HS-5 (cell line): Measurements from ENCODE around the gene TBC1D16.
"Not testable (repeated sequence)": the region's sequence is repeated elsewhere in the genome, so short reads cannot be mapped to it uniquely, and the experiment has no call there.

Experiments used
- DNase-seq: peaks from one replicate; pipeline ENCODE4 v3.0.0-alpha.2; 2012; ENCODE audit warnings: low read depth

Gene TBC1D16

GRCh38 chr17:79974566-79975497, 60.8 kb downstream of the TBC1D16 start:
- DNase-seq = no peak

DNA sequence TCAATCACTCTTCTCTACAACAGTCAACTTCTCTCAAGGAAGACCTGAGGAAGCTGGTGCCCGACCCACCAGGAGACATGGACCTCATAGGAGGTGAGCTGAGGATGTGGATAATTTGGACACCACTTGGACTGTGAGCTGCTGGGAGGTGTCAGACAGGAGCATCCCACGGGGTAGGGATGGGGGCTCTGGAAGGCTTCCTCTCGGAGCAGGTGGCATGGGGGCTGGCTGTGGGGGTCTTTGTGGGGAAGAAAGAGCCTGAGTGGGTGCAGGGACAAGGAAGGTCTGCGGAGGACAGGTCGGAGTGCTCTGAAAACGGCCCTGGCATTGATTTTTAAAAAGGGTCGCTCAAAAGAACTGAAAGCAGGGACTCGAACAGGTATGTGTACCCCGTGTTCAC, 64.0 kb downstream of the TBC1D16 start:
- no peak for DNase-seq

GRCh38 chr17:79970576-79971068, 65.0 kb downstream of the TBC1D16 start:
- DNase-seq = no peak

DNA sequence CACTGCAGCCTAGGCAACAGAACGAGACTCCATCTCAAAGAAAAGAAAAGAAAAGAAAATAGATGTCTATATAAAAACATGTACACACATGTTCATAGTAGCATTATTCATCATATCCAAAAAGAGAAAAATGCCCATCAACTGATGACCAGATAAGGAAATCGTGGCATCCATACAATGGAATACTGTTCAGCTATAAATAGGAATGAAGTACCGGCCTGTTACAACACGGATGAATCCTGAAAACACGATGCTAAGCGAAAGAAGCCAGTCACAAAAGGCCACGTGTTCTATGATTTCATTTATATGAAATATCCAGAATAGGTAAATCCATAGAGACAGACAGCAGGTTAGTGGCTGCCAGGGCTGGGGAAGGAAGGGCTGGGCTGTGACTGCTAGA, 65.8 kb downstream of the TBC1D16 start:
- no peak for DNase-seq

DNA sequence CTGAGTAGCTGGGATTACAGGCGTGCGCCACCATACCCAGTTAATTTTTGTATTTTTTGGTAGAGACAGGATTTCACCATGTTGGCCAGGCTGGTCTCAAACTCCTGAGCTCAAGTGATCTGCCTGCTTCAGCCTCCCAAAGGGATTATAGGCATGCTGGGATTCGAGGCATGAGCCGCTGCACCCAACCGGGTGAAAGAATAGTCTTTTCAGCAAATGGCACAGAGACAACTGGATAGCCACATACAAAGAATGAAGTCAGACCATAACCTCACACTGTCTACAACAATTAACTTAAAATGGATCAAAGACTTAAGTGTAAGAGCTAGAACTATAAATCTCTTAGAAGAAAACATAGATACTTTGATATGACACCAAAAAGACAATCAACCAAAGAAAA, 67.6 kb downstream of the TBC1D16 start:
- no peak for DNase-seq

DNA sequence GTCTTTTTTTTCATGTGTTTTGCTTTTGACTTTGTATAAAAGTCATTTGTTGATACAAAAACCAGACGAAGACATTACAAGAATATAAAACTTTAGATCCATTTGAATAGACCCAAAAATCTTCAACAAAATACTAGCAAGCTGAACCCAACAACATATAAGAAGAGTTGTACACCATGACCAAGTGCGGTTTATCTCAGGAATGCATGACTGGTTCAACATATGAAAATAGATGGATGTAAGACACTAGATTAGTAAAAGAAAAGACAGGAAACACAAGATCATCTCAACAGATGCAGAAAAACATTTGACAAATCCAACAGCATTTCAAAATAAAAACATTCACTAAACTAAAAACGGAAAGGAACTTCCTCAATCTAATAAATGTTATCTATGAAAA, 69.0 kb downstream of the TBC1D16 start:
- DNase-seq = no peak

DNA sequence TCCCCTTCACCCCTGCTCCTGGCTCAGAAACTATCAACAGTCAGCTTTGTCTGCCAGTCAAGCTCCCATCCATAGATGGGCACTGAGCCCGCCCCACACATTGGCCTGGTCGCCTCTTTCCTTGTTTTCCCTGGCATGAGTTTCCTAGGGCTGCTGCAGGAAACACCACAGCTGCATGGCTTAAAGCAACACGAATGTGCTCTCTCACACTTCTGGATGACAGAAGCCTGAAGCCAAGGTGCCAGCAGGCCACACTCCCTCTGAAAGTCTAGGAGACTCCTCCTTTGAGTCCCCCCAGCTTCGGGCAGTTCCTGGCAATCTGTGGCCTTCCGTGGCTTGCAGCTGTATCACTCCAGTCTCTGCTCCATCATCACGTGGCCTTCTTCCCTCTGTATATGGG, 69.9 kb downstream of the TBC1D16 start:
- DNase-seq = no peak

- not testable (repeated sequence) for DNase-seq
These were observed 73.2 kb downstream of the TBC1D16 start for GRCh38 chr17:79962467-79962866.

DNA sequence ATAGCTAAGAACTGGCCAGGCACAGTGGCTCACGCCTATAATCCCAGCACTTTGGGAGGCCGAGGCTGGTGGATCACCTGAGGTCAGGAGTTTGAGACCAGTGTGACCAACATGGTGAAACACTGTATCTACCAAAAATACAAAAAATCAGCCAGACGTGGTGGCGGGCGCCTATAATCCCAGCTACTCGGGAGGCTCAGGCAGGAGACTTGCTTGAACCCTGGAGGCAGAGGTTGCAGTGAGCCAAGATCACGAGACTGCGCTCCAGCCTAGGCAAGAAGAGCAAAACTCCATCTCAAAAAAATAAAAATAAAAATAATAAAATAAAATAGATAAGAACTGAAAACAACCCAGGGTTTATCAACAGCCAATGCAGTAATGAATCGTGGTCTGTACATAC, 74.1 kb downstream of the TBC1D16 start:
- DNase-seq = not testable (repeated sequence)

DNA sequence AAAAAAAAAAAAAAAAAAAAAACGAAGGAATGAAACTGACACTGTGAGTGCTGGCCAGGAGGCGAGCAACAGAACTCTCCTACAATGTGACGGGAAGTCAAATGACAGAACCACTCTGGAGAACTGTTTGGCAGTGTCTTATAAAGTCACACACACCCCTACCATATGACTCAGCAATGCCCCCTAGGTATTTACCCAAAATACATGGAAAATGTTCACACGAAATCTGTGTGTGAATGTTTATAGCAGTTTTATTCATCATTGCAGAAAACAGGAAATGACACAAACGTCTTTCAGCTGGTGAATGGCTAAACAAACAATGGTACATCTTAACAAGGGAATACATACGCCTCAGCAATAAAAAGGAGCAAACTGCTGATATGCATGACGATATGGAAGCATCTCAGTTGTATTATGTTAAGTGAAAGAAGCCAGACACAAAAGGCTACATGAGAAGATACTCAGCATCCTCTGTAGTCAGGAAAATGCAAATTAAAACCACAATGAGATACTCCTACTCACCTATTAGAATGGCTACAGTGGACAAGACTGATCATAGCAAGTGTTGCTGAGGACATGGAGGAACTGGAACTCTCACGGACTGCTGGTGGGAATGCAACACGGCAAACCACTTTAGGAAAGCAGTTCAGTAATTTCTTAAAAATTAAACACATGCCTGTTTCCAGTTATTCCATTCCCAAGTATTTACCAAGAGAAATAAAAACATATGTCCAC, 74.7 kb downstream of the TBC1D16 start:
- no peak for DNase-seq

GRCh38 chr17:79959042-79959441, 76.6 kb downstream of the TBC1D16 start:
- DNase-seq = no peak

- no peak for DNase-seq
These were observed 78.8 kb downstream of the TBC1D16 start for GRCh38 chr17:79956853-79957252.

- not testable (repeated sequence) for DNase-seq
These were observed 79.3 kb downstream of the TBC1D16 start for GRCh38 chr17:79956441-79956735.

- no peak for DNase-seq
These were observed 79.8 kb downstream of the TBC1D16 start for GRCh38 chr17:79955691-79956440.

GRCh38 chr17:79955167-79955549, 80.5 kb downstream of the TBC1D16 start:
- no peak for DNase-seq

DNA sequence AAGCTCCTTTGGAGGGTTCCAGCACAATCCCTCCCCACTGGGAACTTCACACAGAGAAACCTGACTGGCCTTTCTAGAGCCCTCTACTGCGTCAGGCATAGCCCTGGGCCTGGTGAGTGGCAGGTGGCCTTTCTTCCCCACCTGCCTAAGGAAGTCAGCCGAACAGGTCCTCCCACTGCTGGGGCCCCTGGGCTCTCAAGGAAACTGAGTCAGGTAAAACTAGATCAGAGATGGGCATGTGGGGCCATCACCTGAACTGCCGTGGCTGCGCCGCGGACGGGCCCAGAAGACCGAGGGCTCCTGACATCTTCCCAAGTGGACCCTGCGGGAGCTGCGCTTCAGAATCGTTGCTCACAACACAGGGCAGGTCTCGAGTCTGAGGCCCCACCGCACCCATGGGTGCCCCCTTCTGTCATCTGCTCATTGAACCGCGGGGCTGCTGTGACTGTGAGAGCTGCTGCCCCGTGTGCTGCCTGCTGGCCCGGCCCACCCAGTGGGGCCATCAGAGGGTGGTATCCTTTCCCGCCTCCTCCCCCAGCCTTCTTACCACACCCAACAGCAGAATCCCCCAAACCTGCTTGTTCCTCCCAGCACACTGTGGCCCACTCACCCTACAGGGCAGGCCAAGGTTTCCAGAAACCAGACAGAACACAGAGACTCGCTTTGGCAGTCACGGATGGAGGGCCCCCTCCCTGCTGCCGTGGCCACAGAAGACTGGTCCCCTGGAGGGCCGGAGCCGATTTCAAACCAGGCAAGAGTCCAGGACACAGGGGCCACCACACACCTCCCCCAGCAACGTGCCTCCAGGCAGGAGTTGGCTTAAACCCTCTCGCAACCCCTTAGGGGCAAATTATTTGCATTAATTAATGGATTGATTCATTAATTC, 81.1 kb downstream of the TBC1D16 start:
- DNase-seq = no peak

DNA sequence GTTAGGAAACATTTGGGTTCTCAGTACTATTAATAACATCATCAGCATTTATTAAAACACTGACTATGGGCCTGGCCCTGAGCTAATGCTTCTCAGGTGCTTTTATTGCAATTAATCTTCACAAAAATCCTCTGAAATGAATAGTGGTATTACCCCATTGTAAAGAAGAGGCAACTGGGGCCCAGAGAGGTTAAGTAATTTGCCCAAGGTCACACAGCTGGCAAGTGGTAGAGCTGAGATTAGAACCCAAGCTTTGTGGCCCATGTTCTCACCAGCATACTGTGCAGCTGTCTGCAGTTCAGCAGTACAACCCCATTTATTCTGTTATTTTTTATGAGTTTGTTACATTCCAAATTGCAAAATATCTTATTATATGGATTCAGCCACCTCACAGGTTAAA, 82.3 kb downstream of the TBC1D16 start:
- no peak for DNase-seq

DNA sequence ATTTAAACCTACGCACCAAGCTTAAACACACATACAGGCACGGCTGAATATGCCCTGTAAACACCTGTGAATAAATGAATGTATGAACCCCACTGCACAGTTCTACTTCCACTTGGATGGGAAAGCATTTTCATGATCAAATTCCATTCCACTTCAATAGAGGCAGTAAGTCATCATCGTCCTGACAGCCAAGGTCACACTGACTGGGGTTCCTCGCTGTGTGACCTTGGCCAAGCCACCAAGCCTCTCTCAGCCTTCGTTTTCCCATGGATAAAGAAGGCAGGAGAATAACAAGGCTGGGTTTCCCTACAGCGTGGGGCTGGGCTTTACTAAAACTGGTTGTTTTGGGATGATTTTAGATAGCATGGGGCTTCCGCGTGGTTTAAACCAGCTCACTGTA, 82.8 kb downstream of the TBC1D16 start:
- DNase-seq = no peak

DNA sequence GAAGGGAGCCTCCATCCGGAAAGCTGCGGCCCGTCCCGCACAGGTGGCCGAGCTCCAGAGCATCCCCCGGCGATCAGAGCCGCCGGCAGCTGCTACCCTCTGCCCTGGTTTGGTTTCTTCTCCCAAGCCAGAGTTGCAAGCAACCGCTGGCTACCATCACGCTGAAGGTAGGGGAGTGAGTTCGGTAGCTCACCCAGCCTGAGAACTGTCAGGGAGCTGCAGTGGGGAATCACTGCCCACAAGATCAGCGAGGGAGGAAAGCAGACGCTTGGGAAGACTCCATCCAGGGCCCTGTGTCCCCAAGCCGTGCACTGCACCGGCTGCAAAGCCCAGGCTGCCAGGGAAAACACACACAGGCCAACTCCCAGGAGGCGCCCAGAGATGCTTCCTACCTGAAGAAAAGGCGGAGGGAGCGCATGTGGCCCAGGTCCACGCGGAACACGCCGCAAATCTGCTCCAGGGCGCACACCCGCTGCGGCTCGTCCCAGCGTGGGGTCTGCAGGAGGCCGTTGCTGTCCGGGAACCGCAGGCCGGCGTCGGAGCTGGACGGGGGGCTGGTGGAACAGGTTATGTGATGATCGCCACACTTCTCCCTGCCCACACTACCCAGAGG, 83.3 kb downstream of the TBC1D16 start:
- DNase-seq = no peak

DNA sequence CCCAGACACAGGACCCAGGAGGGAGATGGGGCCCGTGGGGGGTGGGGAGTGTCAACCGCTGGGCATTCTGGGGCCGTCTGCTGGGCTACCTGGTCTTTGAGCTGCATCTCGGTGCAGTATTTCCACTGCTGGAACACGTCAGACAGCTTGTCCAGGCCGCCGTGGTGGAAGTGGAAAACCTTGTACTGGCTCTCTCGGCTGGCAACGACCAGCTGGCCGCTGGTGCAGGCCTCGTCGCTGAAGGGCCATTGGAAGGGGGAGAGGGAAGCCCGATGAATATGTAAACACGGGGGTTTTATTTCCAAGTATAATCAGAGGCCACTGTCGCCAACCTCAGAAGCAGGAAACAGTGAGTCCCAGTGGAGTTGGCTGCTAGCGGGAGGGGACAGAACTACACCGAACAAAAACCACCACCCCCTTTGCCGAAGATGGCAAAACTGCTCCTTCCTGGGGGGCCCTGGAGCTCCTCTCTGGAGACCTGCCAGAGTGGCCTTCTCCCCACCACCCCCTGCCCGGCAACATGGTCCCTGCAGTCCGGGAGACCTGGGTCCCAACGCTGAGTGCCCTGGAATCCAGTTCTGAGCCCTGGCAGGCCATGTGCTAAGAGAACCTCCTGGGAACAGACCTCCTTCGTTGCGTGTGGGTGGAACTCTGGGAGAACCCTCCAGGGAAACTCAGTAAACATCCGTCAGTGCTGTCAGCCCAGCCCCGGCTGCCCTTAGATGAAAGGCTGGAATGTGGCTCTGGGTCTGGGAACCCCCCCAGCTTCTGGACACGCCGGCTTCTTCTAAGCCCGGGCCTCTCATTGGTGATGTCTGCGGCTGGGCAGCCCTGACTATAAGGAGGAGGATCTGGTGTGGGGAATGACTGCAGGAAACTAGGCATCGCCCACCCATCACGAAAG, 84.1 kb downstream of the TBC1D16 start:
- no peak for DNase-seq
